ENCODE data around the gene PFKFB1.

DNA sequence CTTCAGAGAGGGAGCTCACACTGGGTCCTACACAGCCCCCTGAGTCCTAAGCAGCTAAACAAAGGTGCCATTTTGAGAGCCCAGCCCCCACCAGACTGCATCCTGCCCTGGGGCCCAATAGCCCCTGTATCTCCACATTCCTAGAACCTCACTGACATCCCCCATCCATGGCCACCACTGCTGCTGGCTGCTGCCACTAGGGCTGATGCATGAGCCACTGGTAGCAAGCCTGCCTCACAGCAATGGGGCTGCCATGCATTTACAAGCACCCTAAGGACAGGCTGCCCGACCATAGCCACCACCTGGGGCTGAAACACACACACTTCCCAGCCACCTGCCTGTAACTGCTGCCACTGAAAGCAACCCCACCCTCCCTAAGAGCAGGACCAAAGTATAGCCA is 99.8 kb downstream of the PFKFB1 start:
- TF ChIP-seq, protein P1, sequence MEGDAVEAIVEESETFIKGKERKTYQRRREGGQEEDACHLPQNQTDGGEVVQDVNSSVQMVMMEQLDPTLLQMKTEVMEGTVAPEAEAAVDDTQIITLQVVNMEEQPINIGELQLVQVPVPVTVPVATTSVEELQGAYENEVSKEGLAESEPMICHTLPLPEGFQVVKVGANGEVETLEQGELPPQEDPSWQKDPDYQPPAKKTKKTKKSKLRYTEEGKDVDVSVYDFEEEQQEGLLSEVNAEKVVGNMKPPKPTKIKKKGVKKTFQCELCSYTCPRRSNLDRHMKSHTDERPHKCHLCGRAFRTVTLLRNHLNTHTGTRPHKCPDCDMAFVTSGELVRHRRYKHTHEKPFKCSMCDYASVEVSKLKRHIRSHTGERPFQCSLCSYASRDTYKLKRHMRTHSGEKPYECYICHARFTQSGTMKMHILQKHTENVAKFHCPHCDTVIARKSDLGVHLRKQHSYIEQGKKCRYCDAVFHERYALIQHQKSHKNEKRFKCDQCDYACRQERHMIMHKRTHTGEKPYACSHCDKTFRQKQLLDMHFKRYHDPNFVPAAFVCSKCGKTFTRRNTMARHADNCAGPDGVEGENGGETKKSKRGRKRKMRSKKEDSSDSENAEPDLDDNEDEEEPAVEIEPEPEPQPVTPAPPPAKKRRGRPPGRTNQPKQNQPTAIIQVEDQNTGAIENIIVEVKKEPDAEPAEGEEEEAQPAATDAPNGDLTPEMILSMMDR (IDR thresholded peaks at IDR 0.05), result no peak
- TF ChIP-seq EP300 (IDR thresholded peaks at IDR 0.05) (no peak), POLR2A (IDR thresholded peaks at IDR 0.05) (no peak), POLR2AphosphoS5 (IDR thresholded peaks at IDR 0.05) (no peak)

Data from gastroesophageal sphincter (tissue), 3 donors.